ENCODE measurements around the gene DEF6. TPM values are rescaled to one million over a fixed set of nuclear protein-coding genes. Genes with fewer than 3 reads are reported as not detected.

DEF6 gene
- total RNA-seq, 3 donors from 2014 or later (not counting 1 experiment from before 2014, with no cell fraction given): 232 to 297 (median 241) TPM

- Histone ChIP-seq H3K27ac (ENCODE audit: low read length) (no peak overlapping the region), H3K36me3 (ENCODE audit: control insufficient read depth, insufficient read depth, low read length) (peaks cover 63% of the 10 kb centered on the region), H3K27me3 (ENCODE audit: control insufficient read depth, insufficient read depth, low read length) (no peaks in the 10 kb centered on the region), H3K4me1 (ENCODE audit: control insufficient read depth, insufficient read depth, low read length) (peaks cover 8% of the 10 kb centered on the region), H3K9me3 (ENCODE audit: control insufficient read depth, insufficient read depth, low read length) (no peaks in the 10 kb centered on the region), H3K4me3 (ENCODE audit: low read length) (no peak overlapping the region)
- intact Hi-C loops (cut with micrococcal nuclease): no loop called here
- Mint-ChIP-seq H3K27me3 (ENCODE audit: low read depth in 2 of 2) (no peaks in the 10 kb centered on the region), H3K4me1 (peaks cover 3 to 4% of the 10 kb centered on the region in 2 donors), H3K9me3 (no peaks in the 10 kb centered on the region), H3K4me3 (no peak overlapping the region), H3K27ac (no peak overlapping the region), H3K36me3 (peaks cover 8% of the 10 kb centered on the region)
- ATAC-seq (no peak), DNase-seq (no peak)
- no peak for TF ChIP-seq CTCF (IDR thresholded peaks at IDR 0.05)
- WGBS (ENCODE audit: insufficient coverage): 70% methylated on average over 15 of the region's 15 CpGs
These were observed 5.1 kb upstream of the DEF6 start for GRCh38 chr6:35292494-35292893.

- peaks cover 7 to 11% of the 10 kb centered on the region in 2 donors for H3K4me1 Mint-ChIP-seq
- WGBS (ENCODE audit: insufficient coverage): 94% methylated on average over 9 of the region's 9 CpGs
- Histone ChIP-seq H3K36me3 (ENCODE audit: control insufficient read depth, insufficient read depth, low read length) (peaks cover 51% of the 10 kb centered on the region), H3K9me3 (ENCODE audit: control insufficient read depth, insufficient read depth, low read length) (no peaks in the 10 kb centered on the region), H3K27ac (ENCODE audit: low read length) (no peak overlapping the region), H3K4me3 (ENCODE audit: low read length) (no peak overlapping the region), H3K4me1 (ENCODE audit: control insufficient read depth, insufficient read depth, low read length) (peaks cover 12% of the 10 kb centered on the region), H3K27me3 (ENCODE audit: control insufficient read depth, insufficient read depth, low read length) (no peaks in the 10 kb centered on the region)
- ATAC-seq (no peak), DNase-seq (no peak)
- H3K27me3 Mint-ChIP-seq (ENCODE audit: low read depth in 2 of 2): no peaks in the 10 kb centered on the region
- H3K4me3 Mint-ChIP-seq: no peak overlapping the region
- H3K36me3 Mint-ChIP-seq: peaks cover 8% of the 10 kb centered on the region
- no peaks in the 10 kb centered on the region for H3K9me3 Mint-ChIP-seq
- TF ChIP-seq CTCF (IDR thresholded peaks at IDR 0.05): no peak
- intact Hi-C loops (cut with micrococcal nuclease): no loop called here
- no peak overlapping the region for H3K27ac Mint-ChIP-seq
These were observed 3.9 kb upstream of the DEF6 start for GRCh38 chr6:35293681-35294080.

GRCh38 chr6:35294308-35294945 is 3.2 kb upstream of the DEF6 start:
- Histone ChIP-seq H3K27ac (ENCODE audit: low read length) (no peak overlapping the region), H3K4me3 (ENCODE audit: low read length) (no peak overlapping the region), H3K4me1 (ENCODE audit: control insufficient read depth, insufficient read depth, low read length) (peaks cover 19% of the 10 kb centered on the region), H3K27me3 (ENCODE audit: control insufficient read depth, insufficient read depth, low read length) (no peaks in the 10 kb centered on the region), H3K36me3 (ENCODE audit: control insufficient read depth, insufficient read depth, low read length) (peaks cover 45% of the 10 kb centered on the region), H3K9me3 (ENCODE audit: control insufficient read depth, insufficient read depth, low read length) (no peaks in the 10 kb centered on the region)
- peak; percentile 23 to 44 (median 28) for ATAC-seq
- H3K27ac Mint-ChIP-seq: no peak overlapping the region
- peak in 1 of 2 donors; percentile 84 for DNase-seq
- H3K36me3 Mint-ChIP-seq: peaks cover 8% of the 10 kb centered on the region
- peaks cover 15 to 18% of the 10 kb centered on the region in 2 donors for H3K4me1 Mint-ChIP-seq
- 71% methylated on average over 10 of the region's 10 CpGs for WGBS (ENCODE audit: insufficient coverage)
- H3K27me3 Mint-ChIP-seq (ENCODE audit: low read depth in 2 of 2): no peaks in the 10 kb centered on the region
- H3K9me3 Mint-ChIP-seq: no peaks in the 10 kb centered on the region
- H3K4me3 Mint-ChIP-seq: no peak overlapping the region
- intact Hi-C loops (cut with micrococcal nuclease): no loop called here
- peak; percentile 64 for TF ChIP-seq CTCF (IDR thresholded peaks at IDR 0.05)

GRCh38 chr6:35295036-35295435 is 2.6 kb upstream of the DEF6 start:
- TF ChIP-seq CTCF (IDR thresholded peaks at IDR 0.05): no peak
- Histone ChIP-seq H3K4me3 (ENCODE audit: low read length) (no peak overlapping the region), H3K4me1 (ENCODE audit: control insufficient read depth, insufficient read depth, low read length) (peaks cover 25% of the 10 kb centered on the region), H3K36me3 (ENCODE audit: control insufficient read depth, insufficient read depth, low read length) (peaks cover 40% of the 10 kb centered on the region), H3K27ac (ENCODE audit: low read length) (no peak overlapping the region), H3K27me3 (ENCODE audit: control insufficient read depth, insufficient read depth, low read length) (no peaks in the 10 kb centered on the region), H3K9me3 (ENCODE audit: control insufficient read depth, insufficient read depth, low read length) (no peaks in the 10 kb centered on the region)
- WGBS (ENCODE audit: insufficient coverage): 91% methylated on average over 2 of the region's 2 CpGs
- no peaks in the 10 kb centered on the region for H3K27me3 Mint-ChIP-seq (ENCODE audit: low read depth in 2 of 2)
- ATAC-seq (no peak), DNase-seq (no peak)
- no peak overlapping the region for H3K4me3 Mint-ChIP-seq
- H3K4me1 Mint-ChIP-seq: peaks cover 21 to 24% of the 10 kb centered on the region in 2 donors
- H3K36me3 Mint-ChIP-seq: peaks cover 8% of the 10 kb centered on the region
- no peak overlapping the region for H3K27ac Mint-ChIP-seq
- intact Hi-C loops (cut with micrococcal nuclease): loop anchor here (5.0 kb wide), 2 partner anchors 47 to 442 kb away; partner anchors contain the start of genes ARMC12 and PPARD
- H3K9me3 Mint-ChIP-seq: no peaks in the 10 kb centered on the region
